Omental fat pad (tissue), 4 donors: ENCODE results near the gene SAMD4A. TPM values are rescaled to one million over a fixed set of nuclear protein-coding genes. Genes with fewer than 3 reads are reported as not detected.

Source experiments
- ATAC-seq: fragments of 150-250 bp; one replicate; pipeline ENCODE4 v1.9.1; 2016; ENCODE audit warnings: mild to moderate bottlenecking, moderate library complexity; ENCODE audit not compliant: low FRiP score
- DNase-seq: peaks from one replicate; pipeline ENCODE4 v3.0.0-alpha.2; 2019; ENCODE audit warnings: low spot score
- total RNA-seq, 4 donors: library from RNA; depleted of rRNA; stranded (reverse); fragments of >200 nt; gene quantifications; one replicate each; pipeline ENCODE4 v1.1.0, GENCODE V29; 2016
- TF ChIP-seq, protein P1 (sequence below), 3 donors: fragments of 450-650 bp; IDR thresholded peaks; one replicate each; pipeline ENCODE4 v1.5.1; 2016 to 2017; ENCODE audit warnings: antibody characterized with exemption in 3 of 3, mild to moderate bottlenecking in 3 of 3, moderate library complexity in 2 of 3

The SAMD4A gene
- total RNA-seq, 4 donors from 2014 or later: 33.9 to 116 (median 38.3) TPM

DNA sequence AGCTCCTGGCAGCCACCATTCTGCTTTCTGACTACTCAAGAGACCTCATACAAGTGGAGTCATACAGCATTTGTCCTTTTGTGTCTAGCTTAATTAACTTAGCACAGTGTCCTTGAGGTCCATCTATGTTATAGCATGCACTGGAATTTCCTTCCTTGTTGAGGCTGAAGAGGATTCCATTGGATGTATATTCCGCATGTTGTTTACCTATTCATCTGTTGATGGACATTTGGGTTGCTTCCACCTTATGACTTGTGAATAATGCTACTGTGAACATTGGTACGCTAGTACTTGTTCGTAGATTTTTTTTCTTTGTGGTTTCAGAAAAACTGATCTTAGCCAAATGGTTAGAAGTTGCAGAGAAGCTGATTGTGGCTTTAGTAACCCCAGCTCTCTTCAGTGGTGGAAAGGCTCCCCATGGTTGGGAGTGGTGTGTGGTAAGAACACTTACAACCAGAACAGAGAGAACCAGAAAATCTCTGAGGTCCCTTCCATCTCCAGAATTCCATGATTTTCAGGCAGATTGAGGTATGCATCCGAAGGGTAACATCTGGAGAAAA is 118.4 kb downstream of the SAMD4A start:
- ATAC-seq (no peak), DNase-seq (no peak)
- TF ChIP-seq, protein P1, sequence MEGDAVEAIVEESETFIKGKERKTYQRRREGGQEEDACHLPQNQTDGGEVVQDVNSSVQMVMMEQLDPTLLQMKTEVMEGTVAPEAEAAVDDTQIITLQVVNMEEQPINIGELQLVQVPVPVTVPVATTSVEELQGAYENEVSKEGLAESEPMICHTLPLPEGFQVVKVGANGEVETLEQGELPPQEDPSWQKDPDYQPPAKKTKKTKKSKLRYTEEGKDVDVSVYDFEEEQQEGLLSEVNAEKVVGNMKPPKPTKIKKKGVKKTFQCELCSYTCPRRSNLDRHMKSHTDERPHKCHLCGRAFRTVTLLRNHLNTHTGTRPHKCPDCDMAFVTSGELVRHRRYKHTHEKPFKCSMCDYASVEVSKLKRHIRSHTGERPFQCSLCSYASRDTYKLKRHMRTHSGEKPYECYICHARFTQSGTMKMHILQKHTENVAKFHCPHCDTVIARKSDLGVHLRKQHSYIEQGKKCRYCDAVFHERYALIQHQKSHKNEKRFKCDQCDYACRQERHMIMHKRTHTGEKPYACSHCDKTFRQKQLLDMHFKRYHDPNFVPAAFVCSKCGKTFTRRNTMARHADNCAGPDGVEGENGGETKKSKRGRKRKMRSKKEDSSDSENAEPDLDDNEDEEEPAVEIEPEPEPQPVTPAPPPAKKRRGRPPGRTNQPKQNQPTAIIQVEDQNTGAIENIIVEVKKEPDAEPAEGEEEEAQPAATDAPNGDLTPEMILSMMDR (IDR thresholded peaks at IDR 0.05): no peak

DNA sequence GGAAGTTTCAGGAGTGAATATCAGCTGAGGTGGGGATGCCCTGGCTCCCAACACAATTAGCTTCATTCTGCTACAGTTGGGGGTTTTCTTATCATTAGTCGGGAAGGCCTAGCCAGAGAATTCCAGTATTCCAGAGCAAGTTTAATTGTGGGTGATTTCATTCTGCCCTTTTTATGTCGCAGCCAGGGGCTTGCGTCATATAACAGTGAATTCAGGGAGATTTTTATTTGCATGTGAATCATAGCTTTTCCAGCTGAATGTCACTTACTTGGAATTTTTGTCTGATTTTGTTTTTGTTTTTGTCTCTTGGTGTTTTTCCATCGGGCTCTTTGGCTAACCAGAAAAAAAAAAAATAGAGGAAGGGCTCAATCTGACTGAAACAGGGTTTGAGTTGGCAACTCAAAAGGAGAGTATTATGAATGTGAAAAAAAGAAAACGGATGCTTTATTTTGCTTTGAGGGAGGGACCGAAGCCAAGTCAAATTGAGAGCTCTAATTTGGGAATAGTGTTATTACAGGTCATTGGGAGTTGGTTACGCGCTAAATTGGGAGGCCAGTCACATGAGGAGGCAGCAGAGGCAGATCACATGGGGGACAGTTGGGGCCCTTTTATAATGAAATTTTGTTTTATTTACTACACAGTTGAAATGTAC is 119.4 kb downstream of the SAMD4A start:
- peak; percentile 41 for DNase-seq
- TF ChIP-seq, protein P1 (IDR thresholded peaks at IDR 0.05): no peak
- peak; percentile 32 for ATAC-seq

DNA sequence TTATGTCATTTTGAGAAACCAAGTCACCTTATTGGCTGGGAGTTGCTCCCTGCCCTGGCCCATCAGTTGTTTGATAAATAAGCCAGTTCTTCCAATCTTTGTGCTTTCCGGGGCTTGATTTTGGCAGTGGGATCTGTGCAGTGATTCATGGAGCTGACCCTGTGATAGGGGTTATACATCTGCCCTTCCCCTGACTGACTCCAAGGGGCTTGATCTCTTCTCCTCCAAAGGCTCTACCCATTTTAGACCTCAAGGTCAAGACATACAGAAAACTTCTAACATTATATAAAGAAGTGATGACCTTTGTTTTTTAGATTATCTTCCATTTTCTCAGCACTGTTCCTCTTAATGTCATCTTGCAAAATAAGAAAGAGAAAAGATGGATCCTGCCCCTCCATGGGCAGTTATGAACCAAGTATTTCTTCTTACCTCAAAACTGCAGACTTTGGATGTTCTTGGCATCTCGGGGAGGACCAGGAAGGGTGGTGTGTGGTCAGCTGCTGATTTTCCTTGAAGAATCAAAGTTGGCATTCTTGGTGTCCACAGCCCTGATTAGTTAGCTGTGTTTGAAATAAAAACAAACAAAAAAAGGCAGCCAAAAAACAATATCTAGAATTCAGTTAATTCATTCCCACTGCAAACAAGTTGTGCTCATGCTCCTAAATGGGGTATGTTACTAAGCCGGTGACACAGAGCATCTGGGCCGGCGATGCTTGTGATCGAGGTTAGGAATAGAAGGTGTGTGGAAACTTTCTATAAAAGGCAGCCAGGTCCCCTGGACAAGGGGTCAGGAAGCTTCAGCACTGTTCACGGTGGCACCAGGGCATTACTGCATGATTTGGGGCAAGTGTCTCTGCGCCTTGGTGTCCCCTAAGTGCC is 120.2 kb downstream of the SAMD4A start:
- TF ChIP-seq, protein P1 (IDR thresholded peaks at IDR 0.05): no peak
- DNase-seq (no peak), ATAC-seq (no peak)

DNA sequence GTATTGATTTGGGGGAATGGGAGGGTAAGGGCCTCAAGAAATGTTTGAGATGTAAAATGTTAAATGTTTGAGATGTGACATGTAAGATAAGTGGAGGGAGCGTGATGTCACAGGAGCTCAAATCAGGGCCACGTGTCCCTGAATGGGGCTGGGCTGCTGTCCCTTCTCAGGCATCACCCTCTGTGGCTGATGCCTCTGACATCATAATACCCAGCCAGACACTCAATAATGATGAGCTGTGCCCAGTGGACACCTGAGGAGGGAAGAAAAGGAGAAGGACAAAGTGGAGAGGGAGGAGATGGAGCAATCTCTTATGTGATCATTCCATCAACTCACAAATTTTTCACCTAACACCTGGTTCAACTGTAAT is 120.8 kb downstream of the SAMD4A start:
- DNase-seq (no peak), ATAC-seq (no peak)
- TF ChIP-seq, protein P1 (IDR thresholded peaks at IDR 0.05): no peak

DNA sequence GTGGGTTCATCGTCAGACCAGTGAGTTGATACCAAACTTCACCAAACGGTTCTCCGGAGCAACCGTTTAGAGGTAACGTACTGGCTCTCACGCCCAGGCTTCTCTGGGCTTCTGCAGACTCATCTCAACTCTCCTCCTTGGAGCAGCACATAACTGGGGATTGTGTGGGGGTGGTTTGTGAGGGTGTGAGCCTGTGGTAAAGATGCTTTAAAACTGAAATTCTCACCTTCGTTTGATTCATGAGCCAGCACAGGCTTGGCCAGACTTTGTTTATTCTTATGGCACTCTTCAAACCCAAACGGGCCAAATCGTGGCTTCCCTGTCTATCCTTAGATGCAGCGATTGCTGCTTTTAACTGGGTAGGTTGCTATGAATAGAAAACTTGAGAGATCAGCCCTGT is 121.3 kb downstream of the SAMD4A start:
- TF ChIP-seq, protein P1 (IDR thresholded peaks at IDR 0.05): no peak
- ATAC-seq (no peak), DNase-seq (no peak)

DNA sequence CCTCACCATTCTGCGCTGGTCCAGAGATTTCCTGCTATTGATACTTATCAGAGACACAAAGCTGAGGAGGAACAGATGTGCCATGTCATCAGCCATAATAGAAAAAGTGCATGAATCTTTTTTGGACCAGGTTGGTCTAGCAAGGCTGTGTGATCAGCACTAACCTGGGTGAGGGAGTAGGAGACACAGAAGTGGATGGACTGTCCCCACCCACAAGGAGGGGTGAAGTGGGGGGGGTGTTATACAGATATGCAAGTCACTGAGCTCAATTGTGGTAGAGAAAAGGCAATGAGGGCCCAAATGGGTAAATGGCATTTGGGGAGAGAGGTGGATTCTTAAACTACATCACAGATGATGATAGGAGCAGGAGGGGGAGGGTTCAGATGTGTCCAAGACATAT is 123.0 kb downstream of the SAMD4A start:
- TF ChIP-seq, protein P1 (IDR thresholded peaks at IDR 0.05): no peak
- ATAC-seq (no peak), DNase-seq (no peak)
